HepG2 (cell line): ENCODE data around the gene SDK2. TPM values are rescaled to one million over a fixed set of nuclear protein-coding genes. Genes with fewer than 3 reads are reported as not detected.

ENCODE experiments used
- ATAC-seq: fragments of 200-7000 bp; cut with Tn5 transposase; 3 replicates; pipeline ENCODE4 v1.9.1; 2020; ENCODE audit warnings: mild to moderate bottlenecking, moderate library complexity
- BruUV-seq: library from RNA; stranded (reverse); fragments of 400-500 nt; replicated peaks from 2 replicates; lab custom pipeline; 2021; lab: Mats Ljungman, UMichigan
- CTCF ChIA-PET: fragments of 300-600 bp; formaldehyde crosslinking; extraction: SDS; loops from one replicate; lab custom pipeline; 2021; ENCODE audit warnings: low total read pairs, inconsistent platforms, low intra/inter-chr PET ratio; lab: Yijun Ruan, JAX
- POLR2A ChIA-PET: fragments of 350-600 bp; sonication (Branson Sonifier 250); formaldehyde crosslinking; loops from one replicate; lab custom pipeline; 2020; ENCODE audit warnings: antibody characterized with exemption, inconsistent platforms; lab: Yijun Ruan, JAX
- DNase-seq: peaks from one replicate; pipeline ENCODE4 v3.0.0-alpha.2; 2015; ENCODE audit warnings: low spot score
- FAIRE-seq: peaks from 3 replicates; lab custom pipeline; 2011; peaks lifted over from hg19 to GRCh38; lab: Jason Lieb, UNC
- H2AFZ ChIP-seq: one replicate; pipeline ENCODE4 v1.6.1; 2011; ENCODE audit warnings: low read length, inconsistent platforms
- H3K27ac ChIP-seq: fragments of 300-600 bp; 3 replicates; pipeline ENCODE4 v1.8.0; 2011; ENCODE audit warnings: mixed run types, mild to moderate bottlenecking, mixed read lengths, low read length, inconsistent platforms; ENCODE audit not compliant: insufficient read depth; ENCODE audit errors: extremely low read length
- H3K27me3 ChIP-seq, 2 experiments: fragments of 200-600 bp in 1 of 2; 2 replicates in 1 of 2; 3 replicates in 1 of 2; pipeline versions ENCODE4 v1.6.0 to v1.8.0; 2011; ENCODE audit warnings: low read length in 2 of 2, mild to moderate bottlenecking in 2 of 2, moderate library complexity in 2 of 2, inconsistent platforms in 1 of 2; ENCODE audit not compliant: insufficient read depth in 2 of 2, control insufficient read depth in 1 of 2
- H3K36me3 ChIP-seq, 2 experiments: fragments of 200-600 bp in 1 of 2; replicated peaks in 1 of 2; 2 replicates in 1 of 2; 3 replicates in 1 of 2; pipeline versions ENCODE4 v1.5.1 to v1.8.0; 2011; ENCODE audit warnings: low read length in 2 of 2, inconsistent platforms in 1 of 2; ENCODE audit not compliant: insufficient read depth in 2 of 2, control insufficient read depth in 1 of 2
- H3K4me1 ChIP-seq: 2 replicates; pipeline ENCODE4 v1.5.1; 2012; ENCODE audit warnings: low read length, inconsistent platforms; ENCODE audit not compliant: insufficient read depth
- H3K4me2 ChIP-seq: 2 replicates; pipeline ENCODE4 v1.6.0; 2011; ENCODE audit warnings: low read depth, low read length, inconsistent platforms
- H3K4me3 ChIP-seq, 3 experiments: fragments of 200-600 bp in 1 of 3; sonication (generic), shearing (Covaris generic) in 1 of 3; replicated peaks in 1 of 3; 2 replicates each; pipeline ENCODE4 v1.5.1; 2011 to 2016; ENCODE audit warnings: low read length in 3 of 3, inconsistent platforms in 2 of 3, low read depth in 2 of 3, mild to moderate bottlenecking in 2 of 3, control low read depth in 1 of 3, mixed read lengths in 1 of 3; ENCODE audit not compliant: insufficient read depth in 1 of 3
- H3K79me2 ChIP-seq: one replicate; pipeline ENCODE4 v1.6.1; 2011; ENCODE audit warnings: low read length, inconsistent platforms; ENCODE audit not compliant: insufficient read depth
- H3K9ac ChIP-seq: 2 replicates; pipeline ENCODE4 v1.6.0; 2011; ENCODE audit warnings: mild to moderate bottlenecking, low read depth, low read length, inconsistent platforms; ENCODE audit not compliant: insufficient read depth
- H3K9me3 ChIP-seq: 2 replicates; pipeline ENCODE4 v1.5.1; 2012; ENCODE audit warnings: mild to moderate bottlenecking, low read length
- H4K20me1 ChIP-seq: 2 replicates; pipeline ENCODE4 v1.6.0; 2011; ENCODE audit warnings: inconsistent platforms, mild to moderate bottlenecking, low read length, moderate library complexity; ENCODE audit not compliant: insufficient read depth
- BORCS8-MEF2B ChIP-seq: sonication (generic); formaldehyde crosslinking; IDR thresholded peaks from 2 replicates; pipeline ENCODE4 v1.8.0; 2022; ENCODE audit warnings: mild to moderate bottlenecking, missing genetic modification reagents
- NBN ChIP-seq: fragments of 450-650 bp; conservative IDR thresholded peaks from 2 replicates; pipeline ENCODE4 v1.6.1; 2017
- NR1H2 ChIP-seq: sonication (generic); formaldehyde crosslinking; IDR thresholded peaks from 2 replicates; pipeline ENCODE4 v1.8.1; 2022; ENCODE audit warnings: low read depth, missing genetic modification reagents, borderline replicate concordance
- RBFOX2 ChIP-seq: fragments of 200-400 bp; formaldehyde crosslinking; IDR thresholded peaks from 2 replicates; pipeline ENCODE4 v1.6.1; 2017; ENCODE audit warnings: low read depth, mild to moderate bottlenecking, low read length
- SMAD1 ChIP-seq: sonication (generic); formaldehyde crosslinking; IDR thresholded peaks from 2 replicates; pipeline ENCODE4 v1.4.0; 2020; ENCODE audit warnings: missing genetic modification reagents, low read depth, mild to moderate bottlenecking, borderline replicate concordance
- ZFYVE20 ChIP-seq: sonication (generic); formaldehyde crosslinking; IDR thresholded peaks from 2 replicates; pipeline ENCODE4 v1.8.0; 2023; ENCODE audit warnings: low read depth, mild to moderate bottlenecking, moderate library complexity, missing genetic modification reagents, borderline replicate concordance
- ZNF331 ChIP-seq: sonication (generic); formaldehyde crosslinking; IDR thresholded peaks from 2 replicates; pipeline ENCODE4 v1.4.0; 2020; ENCODE audit warnings: missing genetic modification reagents
- ZNF441 ChIP-seq: sonication (generic); formaldehyde crosslinking; IDR thresholded peaks from 2 replicates; pipeline ENCODE4 v1.7.0; 2021; ENCODE audit warnings: missing genetic modification reagents, borderline replicate concordance
- WGBS: methylation state at CpG from one replicate; pipeline ENCODE4 v1.1.6; 2017; ENCODE audit warnings: low lambda C conversion rate; 5-methylcytosine and 5-hydroxymethylcytosine counted together
- in situ Hi-C: cut with HindIII; loops from 2 replicates; pipeline ENCODE4 v1.10.0; 2017; ENCODE audit warnings: low pct_unique_long_range_greater_than_20kb; ENCODE audit not compliant: extremely low pct_ligation_motif_present
- intact Hi-C: fragments of 100-400 bp; cut with micrococcal nuclease; formaldehyde crosslinking; loops from one replicate; pipeline ENCODE4 v1.10.0; 2022; ENCODE audit not compliant: unreplicated experiment
- polyA plus RNA-seq, 8 experiments: library from polyadenylated mRNA; depleted of rRNA in 3 of 8; stranded (reverse) in 7 of 8; unstranded in 1 of 8; fragments of >200 nt; fragmentation: Illumina TruSeq in 4 of 8; extraction: Trizol in 4 of 8; gene quantifications; 2 replicates each; pipeline versions ENCODE4 v1.2.1 to v1.2.3, GENCODE V29; 2011 to 2016; ENCODE audit warnings: low read depth in 4 of 8, missing spikeins in 1 of 8, mixed read lengths in 1 of 8; ENCODE audit not compliant: insufficient read depth in 1 of 8
- total RNA-seq, 5 experiments: library from RNA; depleted of rRNA; stranded (reverse); fragments of >200 nt; fragmentation: Illumina TruSeq; extraction: Trizol; gene quantifications; 2 replicates each; pipeline ENCODE4 v1.2.3, GENCODE V29; 2016; ENCODE audit warnings: low read depth in 1 of 5
- TF ChIP-seq, protein P1 (sequence below): sonication (generic); formaldehyde crosslinking; IDR thresholded peaks from 2 replicates; pipeline ENCODE4 v1.5.0; 2020; ENCODE audit warnings: missing genetic modification reagents
- TF ChIP-seq, protein P2 (sequence below): sonication (generic); formaldehyde crosslinking; IDR thresholded peaks from 2 replicates; pipeline ENCODE4 v1.8.0; 2022; ENCODE audit warnings: mild to moderate bottlenecking, missing genetic modification reagents, moderate library complexity
- TF ChIP-seq, protein P3 (sequence below): sonication (generic); formaldehyde crosslinking; IDR thresholded peaks from 2 replicates; pipeline ENCODE4 v1.4.0; 2020; ENCODE audit warnings: missing genetic modification reagents, borderline replicate concordance

Gene SDK2
- total and polyA plus RNA-seq, 2 of the 13 experiments (the other 11 are each of a cell fraction or from before 2014, with no cell fraction given): not detected

DNA sequence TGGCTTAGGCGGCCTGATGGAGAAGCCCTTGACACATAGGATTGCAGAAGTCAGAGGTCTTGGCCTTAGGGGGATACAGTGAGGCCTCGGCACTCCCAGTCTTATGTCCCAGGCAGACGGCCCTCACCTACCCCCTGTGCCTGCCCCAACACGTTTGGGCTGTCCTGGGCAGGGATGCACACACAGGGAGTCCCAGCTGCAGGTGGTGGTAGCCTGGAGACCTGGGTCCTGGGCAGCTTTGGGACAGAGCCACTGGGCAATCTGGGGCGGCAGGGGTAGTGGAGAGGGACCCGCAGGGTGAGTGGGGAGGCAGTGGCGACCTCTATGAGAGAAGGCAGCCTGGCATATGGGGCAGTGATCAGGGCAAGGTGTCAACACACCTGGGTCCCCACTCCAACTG lies 48.3 kb downstream of the SDK2 start:
- Histone ChIP-seq H3K4me2 (no peak overlapping the region), H3K36me3 (no peaks in the 10 kb centered on the region), H4K20me1 (no peaks in the 10 kb centered on the region), H3K4me1 (no peaks in the 10 kb centered on the region), H3K9me3 (no peaks in the 10 kb centered on the region), H3K9ac (no peak overlapping the region), H2AFZ (no peak overlapping the region), H3K4me3 (no peak overlapping the region), H3K27me3 (peaks cover 12 to 77% of the 10 kb centered on the region in 2 experiments; a peak in 4 of 5 replicates), H3K27ac (no peak overlapping the region), H3K79me2 (no peaks in the 10 kb centered on the region)
- WGBS: 28% methylated on average over 3 of the region's 7 CpGs
- ATAC-seq (no peak; the same call in 2 of the 3 replicates), DNase-seq (no peak), FAIRE-seq (no peak)
- CTCF ChIA-PET: no interaction called here
- intact Hi-C loops: loop anchor here (5.0 kb wide), 1 partner anchor 361 kb away; no protein-coding TSS in a partner anchor
- TF ChIP-seq, protein P1, sequence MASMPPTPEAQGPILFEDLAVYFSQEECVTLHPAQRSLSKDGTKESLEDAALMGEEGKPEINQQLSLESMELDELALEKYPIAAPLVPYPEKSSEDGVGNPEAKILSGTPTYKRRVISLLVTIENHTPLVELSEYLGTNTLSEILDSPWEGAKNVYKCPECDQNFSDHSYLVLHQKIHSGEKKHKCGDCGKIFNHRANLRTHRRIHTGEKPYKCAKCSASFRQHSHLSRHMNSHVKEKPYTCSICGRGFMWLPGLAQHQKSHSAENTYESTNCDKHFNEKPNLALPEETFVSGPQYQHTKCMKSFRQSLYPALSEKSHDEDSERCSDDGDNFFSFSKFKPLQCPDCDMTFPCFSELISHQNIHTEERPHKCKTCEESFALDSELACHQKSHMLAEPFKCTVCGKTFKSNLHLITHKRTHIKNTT (CRISPR knock-in tag): no peak
- TF ChIP-seq NR1H2 (no peak), BORCS8-MEF2B (CRISPR knock-in tag) (no peak), NBN (no peak), SMAD1 (CRISPR knock-in tag) (no peak), ZFYVE20 (no peak), ZNF441 (CRISPR knock-in tag) (no peak), RBFOX2 (no peak), ZNF331 (CRISPR knock-in tag) (no peak)
- TF ChIP-seq, protein P2, sequence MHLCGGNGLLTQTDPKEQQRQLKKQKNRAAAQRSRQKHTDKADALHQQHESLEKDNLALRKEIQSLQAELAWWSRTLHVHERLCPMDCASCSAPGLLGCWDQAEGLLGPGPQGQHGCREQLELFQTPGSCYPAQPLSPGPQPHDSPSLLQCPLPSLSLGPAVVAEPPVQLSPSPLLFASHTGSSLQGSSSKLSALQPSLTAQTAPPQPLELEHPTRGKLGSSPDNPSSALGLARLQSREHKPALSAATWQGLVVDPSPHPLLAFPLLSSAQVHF (CRISPR knock-in tag): no peak
- TF ChIP-seq, protein P3, sequence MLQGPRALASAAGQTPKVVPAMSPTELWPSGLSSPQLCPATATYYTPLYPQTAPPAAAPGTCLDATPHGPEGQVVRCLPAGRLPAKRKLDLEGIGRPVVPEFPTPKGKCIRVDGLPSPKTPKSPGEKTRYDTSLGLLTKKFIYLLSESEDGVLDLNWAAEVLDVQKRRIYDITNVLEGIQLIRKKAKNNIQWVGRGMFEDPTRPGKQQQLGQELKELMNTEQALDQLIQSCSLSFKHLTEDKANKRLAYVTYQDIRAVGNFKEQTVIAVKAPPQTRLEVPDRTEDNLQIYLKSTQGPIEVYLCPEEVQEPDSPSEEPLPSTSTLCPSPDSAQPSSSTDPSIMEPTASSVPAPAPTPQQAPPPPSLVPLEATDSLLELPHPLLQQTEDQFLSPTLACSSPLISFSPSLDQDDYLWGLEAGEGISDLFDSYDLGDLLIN (CRISPR knock-in tag): no peak
- POLR2A ChIA-PET: no interaction called here
- in situ Hi-C loops: no loop called here
- no TSS peak for BruUV-seq
